Measurements from ENCODE around the gene TMEM267. TPM values are rescaled to one million over a fixed set of nuclear protein-coding genes. Genes with fewer than 3 reads are reported as not detected.
A peak's percentile ranks its signal among the peaks of the same experiment; 100 is the strongest.

Gene TMEM267
- total and polyA plus RNA-seq, 4 donors, result 7.4 to 16.5 (median 12.2) TPM

GRCh38 chr5:43432486-43433375, 50.9 kb downstream of the TMEM267 start:
- Histone ChIP-seq H3K9ac (ENCODE audit: insufficient read depth in 1 of 2, low read length in 2 of 2) (no peak overlapping the region), H3K4me1 (ENCODE audit: control insufficient read depth in 5 of 5, insufficient read depth in 5 of 5, low read length in 5 of 5) (peaks cover 0 to 23% (median 4%) of the 10 kb centered on the region in 5 donors), H3K27me3 (ENCODE audit: control insufficient read depth in 3 of 3, insufficient read depth in 3 of 3, low read length in 2 of 3) (no peaks in the 10 kb centered on the region), H3K36me3 (ENCODE audit: control insufficient read depth in 4 of 4, insufficient read depth in 4 of 4, low read length in 4 of 4) (no peaks in the 10 kb centered on the region), H3K9me3 (ENCODE audit: control insufficient read depth in 4 of 4, insufficient read depth in 3 of 4, low read length in 3 of 4) (no peaks in the 10 kb centered on the region), H3K4me3 (no peak overlapping the region), H3K27ac (ENCODE audit: low read depth in 1 of 2, low read length in 1 of 2) (no peak overlapping the region)
- peak; percentile 80 for ATAC-seq (ENCODE audit: insufficient read depth, low FRiP score)
- peak; percentile 51 to 84 (median 64) for DNase-seq
- 66 to 72% methylated on average over 3 of the region's 3 CpGs for WGBS, 2 donors
- no peak for TF ChIP-seq CTCF (IDR thresholded peaks at IDR 0.05; ENCODE audit: control extremely low read depth, extremely low read depth)

- Histone ChIP-seq H3K27ac (ENCODE audit: low read depth in 1 of 2, low read length in 1 of 2) (no peak overlapping the region), H3K36me3 (ENCODE audit: control insufficient read depth in 4 of 4, insufficient read depth in 4 of 4, low read length in 4 of 4) (no peaks in the 10 kb centered on the region), H3K4me1 (ENCODE audit: control insufficient read depth in 5 of 5, insufficient read depth in 5 of 5, low read length in 5 of 5) (peaks cover 0 to 19% (median 4%) of the 10 kb centered on the region in 5 donors), H3K9me3 (ENCODE audit: control insufficient read depth in 4 of 4, insufficient read depth in 3 of 4, low read length in 3 of 4) (no peaks in the 10 kb centered on the region), H3K9ac (ENCODE audit: insufficient read depth in 1 of 2, low read length in 2 of 2) (no peak overlapping the region), H3K4me3 (no peak overlapping the region), H3K27me3 (ENCODE audit: control insufficient read depth in 3 of 3, insufficient read depth in 3 of 3, low read length in 2 of 3) (peaks cover 0 to 2% (median 0%) of the 10 kb centered on the region in 3 donors)
- ATAC-seq (ENCODE audit: insufficient read depth, low FRiP score) (no peak), DNase-seq (no peak)
- 86 to 89% methylated on average over 2 of the region's 2 CpGs for WGBS, 2 donors
- TF ChIP-seq CTCF (IDR thresholded peaks at IDR 0.05; ENCODE audit: control extremely low read depth, extremely low read depth), result no peak
Observed at GRCh38 chr5:43429706-43430105, 54.0 kb downstream of the TMEM267 start.

- Histone ChIP-seq H3K4me1 (ENCODE audit: control insufficient read depth in 5 of 5, insufficient read depth in 5 of 5, low read length in 5 of 5) (peaks cover 0 to 19% (median 4%) of the 10 kb centered on the region in 5 donors), H3K27ac (ENCODE audit: low read depth in 1 of 2, low read length in 1 of 2) (no peak overlapping the region), H3K4me3 (no peak overlapping the region), H3K9ac (ENCODE audit: insufficient read depth in 1 of 2, low read length in 2 of 2) (no peak overlapping the region), H3K36me3 (ENCODE audit: control insufficient read depth in 4 of 4, insufficient read depth in 4 of 4, low read length in 4 of 4) (no peaks in the 10 kb centered on the region), H3K9me3 (ENCODE audit: control insufficient read depth in 4 of 4, insufficient read depth in 3 of 4, low read length in 3 of 4) (no peaks in the 10 kb centered on the region), H3K27me3 (ENCODE audit: control insufficient read depth in 3 of 3, insufficient read depth in 3 of 3, low read length in 2 of 3) (peaks cover 0 to 2% (median 0%) of the 10 kb centered on the region in 3 donors)
- 74 to 84% methylated on average over 7 of the region's 7 CpGs for WGBS, 2 donors
- DNase-seq, result no peak
- no peak for TF ChIP-seq CTCF (IDR thresholded peaks at IDR 0.05; ENCODE audit: control extremely low read depth, extremely low read depth)
- ATAC-seq (ENCODE audit: insufficient read depth, low FRiP score), result no peak
Observed at GRCh38 chr5:43429016-43429415, 54.6 kb downstream of the TMEM267 start.

All from lung (tissue), 12 donors.